ENCODE measurements around the gene GADD45G.

Gene GADD45G

DNA sequence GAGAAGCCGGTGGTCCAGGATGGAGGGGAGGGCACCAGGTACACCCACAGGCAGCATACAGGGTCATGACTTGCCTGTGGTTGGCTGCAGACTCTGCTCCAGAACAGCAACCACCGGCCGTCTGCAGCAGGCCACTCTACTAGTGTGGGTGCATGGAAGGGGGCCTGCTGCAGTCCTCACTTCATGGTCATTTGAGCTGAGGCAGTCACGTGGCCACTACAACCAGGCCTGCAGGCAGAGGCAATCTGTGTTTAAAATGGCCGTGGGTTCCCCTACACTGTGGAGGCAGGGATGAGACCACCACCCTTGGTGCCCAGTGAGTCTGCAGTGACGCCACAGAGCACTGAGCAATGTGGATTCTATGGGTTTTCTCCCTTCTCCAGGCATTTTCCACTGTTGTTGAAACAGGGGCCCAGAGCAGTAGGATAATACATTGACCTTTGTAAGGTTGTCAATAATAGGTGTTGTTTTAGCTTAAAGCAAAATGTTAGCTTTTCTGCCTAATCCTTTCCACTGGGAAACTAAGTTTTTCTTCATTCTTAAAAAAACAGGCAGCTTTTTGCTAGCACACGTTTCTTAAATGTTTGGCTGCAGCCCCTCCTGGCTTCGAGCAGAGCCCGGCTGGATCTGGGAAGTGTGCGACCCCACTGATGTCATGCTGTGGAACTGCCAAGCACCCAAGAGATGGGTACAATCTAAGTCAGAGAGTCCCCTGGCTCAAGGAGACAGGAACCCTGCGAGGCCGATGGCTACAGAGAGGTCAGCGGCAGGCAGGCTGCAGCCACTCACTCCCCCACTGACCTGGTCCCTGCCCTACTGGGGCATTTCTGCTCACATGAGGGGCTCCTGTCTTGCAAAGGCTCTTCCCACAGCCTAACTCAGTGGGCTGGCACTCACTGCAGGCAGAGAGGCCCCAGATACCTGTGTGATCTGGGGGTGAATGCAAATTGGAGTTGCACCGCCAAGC lies 21.2 kb downstream of the GADD45G start:
- ChIA-PET POLR2A (no interaction called here), CTCF (interaction anchor here (1.3 to 2.4 kb wide), 3 partner anchors 14 to 28 kb away, joined by 3 to 7 read pairs (median 3); no protein-coding TSS in a partner anchor)
- DNase-seq (ENCODE audit: extremely low spot score) = no peak
- TF ChIP-seq, protein P1, sequence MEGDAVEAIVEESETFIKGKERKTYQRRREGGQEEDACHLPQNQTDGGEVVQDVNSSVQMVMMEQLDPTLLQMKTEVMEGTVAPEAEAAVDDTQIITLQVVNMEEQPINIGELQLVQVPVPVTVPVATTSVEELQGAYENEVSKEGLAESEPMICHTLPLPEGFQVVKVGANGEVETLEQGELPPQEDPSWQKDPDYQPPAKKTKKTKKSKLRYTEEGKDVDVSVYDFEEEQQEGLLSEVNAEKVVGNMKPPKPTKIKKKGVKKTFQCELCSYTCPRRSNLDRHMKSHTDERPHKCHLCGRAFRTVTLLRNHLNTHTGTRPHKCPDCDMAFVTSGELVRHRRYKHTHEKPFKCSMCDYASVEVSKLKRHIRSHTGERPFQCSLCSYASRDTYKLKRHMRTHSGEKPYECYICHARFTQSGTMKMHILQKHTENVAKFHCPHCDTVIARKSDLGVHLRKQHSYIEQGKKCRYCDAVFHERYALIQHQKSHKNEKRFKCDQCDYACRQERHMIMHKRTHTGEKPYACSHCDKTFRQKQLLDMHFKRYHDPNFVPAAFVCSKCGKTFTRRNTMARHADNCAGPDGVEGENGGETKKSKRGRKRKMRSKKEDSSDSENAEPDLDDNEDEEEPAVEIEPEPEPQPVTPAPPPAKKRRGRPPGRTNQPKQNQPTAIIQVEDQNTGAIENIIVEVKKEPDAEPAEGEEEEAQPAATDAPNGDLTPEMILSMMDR (IDR thresholded peaks at IDR 0.05; ENCODE audit: control extremely low read depth, extremely low read depth, low read depth, missing control alignments) = no peak

DNA sequence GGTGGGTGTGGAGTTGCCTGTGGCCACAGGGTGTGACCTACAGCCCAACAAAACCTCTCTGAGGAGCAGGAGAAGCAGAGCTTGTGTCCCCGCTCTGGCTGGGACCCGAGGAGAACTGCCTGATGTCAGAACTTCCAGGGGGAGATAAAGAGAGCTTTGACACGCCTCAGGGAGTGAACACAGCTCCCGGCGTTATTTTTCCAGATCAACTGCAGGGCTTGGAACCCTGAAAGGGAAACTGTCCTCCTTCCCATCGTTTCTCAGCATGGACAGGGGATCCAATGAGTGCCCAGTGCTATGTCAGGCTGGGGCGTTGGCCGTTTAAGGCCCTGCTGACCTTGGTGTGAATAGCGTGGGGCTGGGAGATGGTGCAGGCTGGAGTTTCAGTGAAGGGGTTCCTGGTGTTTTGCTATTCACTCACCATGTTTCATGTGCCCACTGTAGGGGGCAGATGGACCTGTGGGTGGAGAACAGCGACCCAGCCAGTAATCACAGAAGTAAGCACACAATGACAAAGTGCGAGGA lies 22.0 kb downstream of the GADD45G start:
- TF ChIP-seq, protein P1 (IDR thresholded peaks at IDR 0.05; ENCODE audit: control extremely low read depth, extremely low read depth, low read depth, missing control alignments) = no peak
- ChIA-PET POLR2A (no interaction called here), CTCF (interaction anchor here (0.7 to 2.4 kb wide), 5 partner anchors 15 to 69 kb away, joined by 3 to 7 read pairs (median 3); partner anchors contain the start of gene GADD45G)
- DNase-seq (ENCODE audit: extremely low spot score) = no peak

DNA sequence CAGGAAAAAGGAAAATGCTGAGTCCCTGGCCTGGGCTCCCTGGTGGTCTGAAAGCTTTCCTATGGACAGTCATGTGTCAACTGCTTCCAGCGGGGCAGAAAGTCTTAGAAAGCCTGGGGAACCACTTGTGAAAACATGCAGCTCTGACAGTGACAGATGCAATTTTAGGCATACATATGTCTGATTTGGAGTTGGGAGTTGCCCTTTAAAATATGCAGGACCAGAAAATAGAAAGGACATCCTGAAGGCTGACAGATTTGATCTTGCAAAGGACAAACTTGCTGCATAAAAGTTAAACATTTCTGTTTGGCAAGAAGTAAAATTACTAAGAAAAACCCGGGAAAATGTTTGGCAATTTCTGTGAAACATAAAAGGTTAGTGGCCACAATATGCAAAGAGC lies 23.8 kb downstream of the GADD45G start:
- TF ChIP-seq, protein P1 (IDR thresholded peaks at IDR 0.05; ENCODE audit: control extremely low read depth, extremely low read depth, low read depth, missing control alignments) = no peak
- DNase-seq (ENCODE audit: extremely low spot score) = no peak
- CTCF ChIA-PET = interaction anchor here (1.1 to 2.4 kb wide), 5 partner anchors 8 to 289 kb away, joined by 3 to 7 read pairs (median 3); no protein-coding TSS in a partner anchor
- POLR2A ChIA-PET = no interaction called here

DNA sequence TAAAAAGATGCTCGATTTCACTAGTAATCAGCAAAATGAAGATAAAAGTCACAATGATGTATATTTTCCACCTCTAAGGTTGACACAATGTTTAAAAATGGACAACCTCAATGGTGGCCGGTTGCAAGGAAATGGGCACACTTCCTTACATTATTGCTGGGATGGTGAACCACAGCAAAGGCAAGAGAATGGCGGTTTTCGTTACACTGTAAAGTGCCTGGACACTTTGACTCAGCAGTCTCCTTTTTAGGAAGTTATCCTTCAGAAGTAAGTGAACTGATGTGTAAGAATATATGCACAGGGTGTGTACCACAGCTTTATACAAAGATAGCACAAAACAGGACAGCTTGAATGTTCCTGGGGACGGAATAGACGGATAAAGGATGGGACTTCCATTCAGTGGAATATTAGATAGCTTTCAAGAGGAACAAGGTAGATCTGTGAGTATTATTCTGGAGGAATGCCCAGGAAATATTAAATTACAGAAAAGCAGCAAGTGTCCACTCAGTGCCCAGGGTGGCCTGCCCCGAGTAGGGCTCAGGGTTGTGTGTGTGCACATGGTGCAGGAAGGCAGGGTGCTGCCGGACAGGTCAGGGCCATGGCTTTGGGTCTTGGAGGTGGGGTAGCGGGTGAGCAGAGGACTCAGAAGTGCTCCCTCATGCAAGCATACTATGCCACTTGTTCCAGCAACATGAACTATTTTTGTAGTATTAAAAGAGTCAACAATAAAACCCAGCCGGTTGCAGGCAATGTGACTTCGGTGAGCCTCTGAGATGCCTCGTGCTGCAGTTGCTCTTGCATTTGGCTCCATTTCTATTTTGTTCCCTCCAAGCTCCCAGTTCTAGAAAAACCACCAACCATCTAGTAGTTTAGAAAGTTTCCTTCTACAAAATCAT lies 24.5 kb downstream of the GADD45G start:
- TF ChIP-seq, protein P1 (IDR thresholded peaks at IDR 0.05; ENCODE audit: control extremely low read depth, extremely low read depth, low read depth, missing control alignments) = no peak
- POLR2A ChIA-PET = no interaction called here
- CTCF ChIA-PET = interaction anchor here (1.1 to 1.5 kb wide), 3 partner anchors 9 to 289 kb away, joined by 3 read pairs; no protein-coding TSS in a partner anchor
- no peak for DNase-seq (ENCODE audit: extremely low spot score)

DNA sequence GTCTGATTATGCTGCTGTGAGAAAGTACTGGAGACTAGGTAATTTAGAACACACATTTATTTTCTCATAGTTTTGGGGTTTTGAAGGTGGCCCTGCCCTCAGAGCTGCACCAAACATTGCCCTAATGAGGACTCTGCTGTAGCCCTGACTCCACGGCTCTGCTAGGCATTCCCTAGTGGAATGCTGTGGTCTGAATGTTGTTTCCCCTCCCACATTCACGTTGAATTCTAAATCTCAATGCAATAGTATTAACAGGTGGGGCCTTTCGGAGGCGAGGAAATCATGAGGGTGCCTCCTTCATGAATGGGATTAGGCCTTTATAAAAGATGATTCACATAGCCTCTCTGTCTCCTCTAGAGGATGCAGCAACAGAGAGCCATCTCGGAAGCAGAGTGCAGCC lies 25.7 kb downstream of the GADD45G start:
- TF ChIP-seq, protein P1 (IDR thresholded peaks at IDR 0.05; ENCODE audit: control extremely low read depth, extremely low read depth, low read depth, missing control alignments) = no peak
- CTCF ChIA-PET = interaction anchor here (0.7 kb wide), 1 partner anchor 11 kb away, joined by 4 read pairs; no protein-coding TSS in a partner anchor
- POLR2A ChIA-PET = no interaction called here
- no peak for DNase-seq (ENCODE audit: extremely low spot score)

DNA sequence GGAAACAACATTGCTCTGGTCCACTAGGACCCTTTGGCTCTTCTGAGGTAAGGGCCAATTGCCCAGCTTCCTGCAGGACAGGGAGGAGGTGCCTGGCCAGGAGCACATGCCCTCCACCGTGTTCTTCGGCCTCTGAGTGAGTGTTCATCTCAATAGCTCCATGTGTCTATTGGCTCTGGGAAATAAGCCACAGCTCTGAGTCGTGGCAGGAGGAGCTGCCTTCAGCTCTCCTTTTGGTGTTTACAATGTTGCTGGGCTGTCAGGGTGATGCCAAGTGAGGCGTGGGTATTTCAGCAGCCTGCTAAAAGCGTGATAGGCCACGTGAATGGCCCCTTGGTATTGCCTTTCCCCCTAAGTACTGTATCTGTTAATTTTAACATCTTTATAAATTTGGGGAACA lies 26.6 kb downstream of the GADD45G start:
- POLR2A ChIA-PET = interaction anchor here (0.5 kb wide), 1 partner anchor 321 kb away, joined by 3 read pairs; no protein-coding TSS in a partner anchor
- no peak for DNase-seq (ENCODE audit: extremely low spot score)
- CTCF ChIA-PET = interaction anchor here (1.2 to 1.5 kb wide), 2 partner anchors 16 to 33 kb away, joined by 3 to 4 read pairs; no protein-coding TSS in a partner anchor
- TF ChIP-seq, protein P1 (IDR thresholded peaks at IDR 0.05; ENCODE audit: control extremely low read depth, extremely low read depth, low read depth, missing control alignments) = no peak
